Endothelial cell of umbilical vein (primary cell): Measurements from ENCODE around the gene PGS1. TPM values are rescaled to one million over a fixed set of nuclear protein-coding genes. Genes with fewer than 3 reads are reported as not detected.

Source experiments
- BruUV-seq: library from RNA; stranded (reverse); fragments of 400-500 nt; replicated peaks from 2 replicates; lab custom pipeline; 2021; lab: Mats Ljungman, UMichigan
- CTCF ChIA-PET: fragments of 300-600, 350-600 bp; sonication (Branson Sonifier 250); formaldehyde crosslinking; loops from one replicate; lab custom pipeline; 2021; ENCODE audit warnings: antibody characterized with exemption, inconsistent platforms; lab: Charles Lee
- POLR2A ChIA-PET: fragments of 300-600, 350-600 bp; sonication (Branson Sonifier 250); formaldehyde crosslinking; loops from one replicate; lab custom pipeline; 2021; ENCODE audit warnings: antibody characterized with exemption, inconsistent platforms; lab: Charles Lee
- DNase-seq: peaks from one replicate; pipeline ENCODE4 v3.0.0-alpha.2; 2011; ENCODE audit warnings: low read depth, low spot score
- FAIRE-seq: peaks from 2 replicates; lab custom pipeline; 2011; peaks lifted over from hg19 to GRCh38; lab: Jason Lieb, UNC
- H2AFZ ChIP-seq: 2 replicates; pipeline ENCODE4 v1.6.0; 2012; ENCODE audit warnings: low read depth, low read length, control low read depth, inconsistent platforms
- H3K27ac ChIP-seq: 2 replicates; pipeline ENCODE4 v1.5.1; 2011; ENCODE audit warnings: low read depth, mild to moderate bottlenecking, control low read depth, low read length, moderate library complexity; ENCODE audit not compliant: insufficient read depth
- H3K27me3 ChIP-seq, 2 experiments: 2 replicates each; pipeline versions ENCODE4 v1.6.0 to v1.6.1; 2011; ENCODE audit warnings: low read length in 2 of 2, mixed read lengths in 1 of 2; ENCODE audit not compliant: control insufficient read depth in 2 of 2, insufficient read depth in 2 of 2
- H3K36me3 ChIP-seq, 2 experiments: 2 replicates in 1 of 2; 3 replicates in 1 of 2; pipeline ENCODE4 v1.5.1; 2011; ENCODE audit warnings: low read length in 2 of 2, mild to moderate bottlenecking in 1 of 2, moderate library complexity in 1 of 2; ENCODE audit not compliant: control insufficient read depth in 2 of 2, insufficient read depth in 2 of 2; ENCODE audit errors: extremely low read depth in 1 of 2
- H3K4me1 ChIP-seq: 3 replicates; pipeline ENCODE4 v1.5.1; 2011; ENCODE audit warnings: mild to moderate bottlenecking, low read length; ENCODE audit not compliant: control insufficient read depth, insufficient read depth; ENCODE audit errors: extremely low read depth
- H3K4me2 ChIP-seq: 2 replicates; pipeline ENCODE4 v1.6.1; 2011; ENCODE audit warnings: low read length, control low read depth, mixed read lengths; ENCODE audit not compliant: insufficient read depth
- H3K4me3 ChIP-seq, 3 experiments: fragments of 200-600 bp in 1 of 3; sonication (generic), shearing (Covaris generic) in 1 of 3; replicated peaks in 1 of 3; 2 replicates each; pipeline ENCODE4 v1.5.1; 2011 to 2016; ENCODE audit warnings: control low read depth in 3 of 3, low read length in 3 of 3, mild to moderate bottlenecking in 2 of 3, inconsistent platforms in 1 of 3, low read depth in 1 of 3, moderate library complexity in 1 of 3; ENCODE audit not compliant: insufficient read depth in 1 of 3
- H3K79me2 ChIP-seq: 2 replicates; pipeline ENCODE4 v1.6.0; 2012; ENCODE audit warnings: low read length, inconsistent platforms; ENCODE audit not compliant: control insufficient read depth, insufficient read depth
- H3K9ac ChIP-seq: replicated peaks from 2 replicates; pipeline ENCODE3; 2011; ENCODE audit warnings: low read length, control low read depth; ENCODE audit not compliant: insufficient read depth; ENCODE audit errors: extremely low read depth
- H3K9me1 ChIP-seq: replicated peaks from 3 replicates; pipeline ENCODE4 v1.6.0; 2011; ENCODE audit warnings: mild to moderate bottlenecking, low read length; ENCODE audit not compliant: control insufficient read depth, insufficient read depth; ENCODE audit errors: extremely low read depth
- H3K9me3 ChIP-seq: replicated peaks from 2 replicates; pipeline ENCODE4 v1.5.1; 2012; ENCODE audit warnings: low read length, inconsistent platforms; ENCODE audit not compliant: control insufficient read depth, insufficient read depth
- H4K20me1 ChIP-seq: replicated peaks from 2 replicates; pipeline ENCODE3; 2011; ENCODE audit warnings: mild to moderate bottlenecking, low read length; ENCODE audit not compliant: control insufficient read depth, insufficient read depth; ENCODE audit errors: extremely low read depth
- EZH2 ChIP-seq: IDR thresholded peaks from 2 replicates; pipeline ENCODE4 v1.6.1; 2012; ENCODE audit warnings: borderline replicate concordance, low read depth, mild to moderate bottlenecking, moderate library complexity, low read length, inconsistent platforms; ENCODE audit not compliant: severe bottlenecking
- FOS ChIP-seq: IDR thresholded peaks from 2 replicates; pipeline ENCODE4 v1.6.1; 2011; ENCODE audit warnings: mild to moderate bottlenecking, low read length, moderate library complexity, borderline replicate concordance; ENCODE audit not compliant: insufficient read depth
- GATA2 ChIP-seq: IDR thresholded peaks from 2 replicates; pipeline ENCODE4 v1.7.0; 2011; ENCODE audit warnings: low read depth, mild to moderate bottlenecking, moderate library complexity, mixed read lengths, low read length; ENCODE audit not compliant: insufficient read length, insufficient read depth
- JUN ChIP-seq: IDR thresholded peaks from 2 replicates; pipeline ENCODE4 v1.6.1; 2011; ENCODE audit warnings: borderline replicate concordance, low read depth; ENCODE audit not compliant: insufficient read length, insufficient read depth
- MYC ChIP-seq: IDR thresholded peaks from one replicate; pipeline ENCODE4 v1.6.1; 2011; ENCODE audit warnings: mild to moderate bottlenecking, low read depth, low read length
- POLR2A ChIP-seq: IDR thresholded peaks from 2 replicates; pipeline ENCODE4 v1.6.1; 2012; ENCODE audit warnings: low read depth, mild to moderate bottlenecking, control low read depth, low read length
- POLR2AphosphoS5 ChIP-seq: IDR thresholded peaks from 2 replicates; pipeline ENCODE4 v1.6.1; 2012; ENCODE audit warnings: low read depth, mild to moderate bottlenecking, control low read depth, low read length, moderate library complexity; ENCODE audit not compliant: insufficient read depth
- dilution Hi-C: fragments of 300-500 bp; cut with MboI; formaldehyde crosslinking; loops from one replicate; pipeline ENCODE4 v1.15.0; 2019; ENCODE audit warnings: low sequenced_read_pairs; ENCODE audit not compliant: extremely low pct_ligation_motif_present
- intact Hi-C: fragments of 100-400 bp; cut with micrococcal nuclease; formaldehyde crosslinking; loops from one replicate; pipeline ENCODE4 v1.10.0; 2022
- polyA plus RNA-seq, 4 experiments: library from polyadenylated mRNA; depleted of rRNA in 3 of 4; stranded (reverse) in 3 of 4; unstranded in 1 of 4; fragments of >200 nt; gene quantifications; 2 replicates each; pipeline versions ENCODE4 v1.2.1 to v1.2.3, GENCODE V29; 2011 to 2012; ENCODE audit warnings: missing spikeins in 1 of 4
- total RNA-seq: library from RNA; stranded (reverse); gene quantifications from 2 replicates; pipeline ENCODE4 v1.2.3, GENCODE V29; 2021
- TF ChIP-seq, protein P1 (sequence below): IDR thresholded peaks from 2 replicates; pipeline ENCODE4 v1.6.1; 2011; ENCODE audit not compliant: insufficient read depth, insufficient read length
- TF ChIP-seq, protein P2 (sequence below), 2 donors: IDR thresholded peaks; 1 replicate in 1 of 2; 2 replicates in 1 of 2; pipeline ENCODE4 v1.5.1; 2011; ENCODE audit warnings: low read length in 2 of 2, mild to moderate bottlenecking in 2 of 2, moderate library complexity in 2 of 2, control low read depth in 1 of 2, inconsistent platforms in 1 of 2, low read depth in 1 of 2; ENCODE audit not compliant: insufficient read depth in 1 of 2; ENCODE audit errors: extremely low read depth in 1 of 2

The PGS1 gene
- total and polyA plus RNA-seq, 2 donors (not counting 3 experiments of a cell fraction or from before 2014, with no cell fraction given): 50.8 to 66.0 TPM

DNA sequence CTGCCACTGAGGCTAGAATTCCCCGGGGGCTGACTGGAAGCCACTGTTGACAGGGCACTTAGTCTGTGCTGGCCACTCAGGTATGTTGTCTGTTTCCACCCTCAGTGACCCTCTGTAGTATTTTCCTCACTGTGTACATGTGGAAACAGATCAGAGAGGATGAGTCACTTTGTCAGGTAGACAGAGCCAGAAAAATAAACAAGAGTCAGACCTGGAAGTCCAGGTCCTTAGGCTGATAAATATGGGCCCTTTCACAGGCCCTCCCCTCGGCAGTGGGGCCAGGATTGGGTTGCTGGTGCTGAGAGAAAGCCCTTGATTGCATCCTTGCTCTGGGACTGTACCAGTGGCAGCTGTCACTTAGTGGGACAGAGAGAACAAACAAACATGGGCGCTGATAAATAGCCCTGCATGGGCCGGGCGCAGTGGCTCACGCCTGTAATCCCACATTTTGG is 21.3 kb downstream of the PGS1 start:
- Histone ChIP-seq H3K4me3 (no peak overlapping the region), H3K36me3 (peaks cover 24 to 62% of the 10 kb centered on the region in 2 experiments), H3K4me1 (peaks cover 10% of the 10 kb centered on the region), H4K20me1 (no peaks in the 10 kb centered on the region), H3K9me3 (no peaks in the 10 kb centered on the region), H3K27ac (no peak overlapping the region), H2AFZ (no peak overlapping the region), H3K79me2 (peaks cover 40% of the 10 kb centered on the region), H3K9me1 (no peaks in the 10 kb centered on the region), H3K4me2 (no peak overlapping the region), H3K27me3 (no peaks in the 10 kb centered on the region), H3K9ac (no peak overlapping the region)
- no TSS peak for BruUV-seq
- TF ChIP-seq, protein P1, sequence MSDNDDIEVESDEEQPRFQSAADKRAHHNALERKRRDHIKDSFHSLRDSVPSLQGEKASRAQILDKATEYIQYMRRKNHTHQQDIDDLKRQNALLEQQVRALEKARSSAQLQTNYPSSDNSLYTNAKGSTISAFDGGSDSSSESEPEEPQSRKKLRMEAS: no peak
- TF ChIP-seq GATA2: no peak
- TF ChIP-seq EZH2: no peak
- no peak for TF ChIP-seq JUN
- TF ChIP-seq, protein P2, sequence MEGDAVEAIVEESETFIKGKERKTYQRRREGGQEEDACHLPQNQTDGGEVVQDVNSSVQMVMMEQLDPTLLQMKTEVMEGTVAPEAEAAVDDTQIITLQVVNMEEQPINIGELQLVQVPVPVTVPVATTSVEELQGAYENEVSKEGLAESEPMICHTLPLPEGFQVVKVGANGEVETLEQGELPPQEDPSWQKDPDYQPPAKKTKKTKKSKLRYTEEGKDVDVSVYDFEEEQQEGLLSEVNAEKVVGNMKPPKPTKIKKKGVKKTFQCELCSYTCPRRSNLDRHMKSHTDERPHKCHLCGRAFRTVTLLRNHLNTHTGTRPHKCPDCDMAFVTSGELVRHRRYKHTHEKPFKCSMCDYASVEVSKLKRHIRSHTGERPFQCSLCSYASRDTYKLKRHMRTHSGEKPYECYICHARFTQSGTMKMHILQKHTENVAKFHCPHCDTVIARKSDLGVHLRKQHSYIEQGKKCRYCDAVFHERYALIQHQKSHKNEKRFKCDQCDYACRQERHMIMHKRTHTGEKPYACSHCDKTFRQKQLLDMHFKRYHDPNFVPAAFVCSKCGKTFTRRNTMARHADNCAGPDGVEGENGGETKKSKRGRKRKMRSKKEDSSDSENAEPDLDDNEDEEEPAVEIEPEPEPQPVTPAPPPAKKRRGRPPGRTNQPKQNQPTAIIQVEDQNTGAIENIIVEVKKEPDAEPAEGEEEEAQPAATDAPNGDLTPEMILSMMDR (IDR thresholded peaks at IDR 0.05; ENCODE audit: extremely low read depth in 1 of 2, insufficient read depth in 1 of 2, low read depth in 1 of 2, low read length in 2 of 2): no peak
- TF ChIP-seq FOS: no peak
- no peak for TF ChIP-seq MYC
- TF ChIP-seq POLR2A: no peak
- TF ChIP-seq POLR2AphosphoS5: no peak
- dilution Hi-C loops: no loop called here
- POLR2A ChIA-PET: no interaction called here
- CTCF ChIA-PET: interaction anchor here (4.2 kb wide), 1 partner anchor 39 kb away, joined by 21 read pairs; no protein-coding TSS in a partner anchor
- DNase-seq (no peak), FAIRE-seq (no peak)
- intact Hi-C loops: no loop called here
